SK-N-SH treated with all-trans-retinoic acid at 6 μM for 48 hours (cell line): ENCODE data around the gene RLN2.

Experiments
- ARNTL ChIP-seq: fragments of 450-650 bp; formaldehyde crosslinking; IDR thresholded peaks from 2 replicates; pipeline ENCODE4 v1.5.0; 2020; ENCODE audit warnings: low read depth, mild to moderate bottlenecking, moderate library complexity, borderline replicate concordance
- BACH2 ChIP-seq: fragments of 250-450 bp; sonication (Bioruptor Pico); IDR thresholded peaks from 2 replicates; pipeline ENCODE4 v1.9.0; 2021; ENCODE audit warnings: mild to moderate bottlenecking, borderline replicate concordance
- CREB5 ChIP-seq: fragments of 250-450 bp; sonication (Bioruptor Pico); IDR thresholded peaks from 2 replicates; pipeline ENCODE4 v1.5.1; 2020; ENCODE audit warnings: low read depth, mild to moderate bottlenecking, moderate library complexity
- CSRNP3 ChIP-seq: fragments of 250-450 bp; sonication (Bioruptor Pico); IDR thresholded peaks from 2 replicates; pipeline ENCODE4 v1.5.1; 2021; ENCODE audit warnings: mild to moderate bottlenecking, moderate library complexity
- ESRRG ChIP-seq: fragments of 250-450 bp; sonication (Bioruptor Pico); IDR thresholded peaks from 2 replicates; pipeline ENCODE4 v1.6.1; 2021; ENCODE audit warnings: mild to moderate bottlenecking
- GLIS3 ChIP-seq: fragments of 250-450 bp; sonication (Bioruptor Pico); IDR thresholded peaks from 2 replicates; pipeline ENCODE4 v1.5.0; 2020; ENCODE audit warnings: mild to moderate bottlenecking, moderate library complexity
- PATZ1 ChIP-seq: fragments of 250-450 bp; sonication (Bioruptor Pico); IDR thresholded peaks from 2 replicates; pipeline ENCODE4 v1.8.0; 2020; ENCODE audit warnings: mild to moderate bottlenecking, moderate library complexity, borderline replicate concordance
- SNAI2 ChIP-seq: fragments of 250-450 bp; sonication (Bioruptor Pico); IDR thresholded peaks from 2 replicates; pipeline ENCODE4 v1.5.0; 2020; ENCODE audit warnings: mild to moderate bottlenecking, moderate library complexity
- ZFP30 ChIP-seq: fragments of 450-650 bp; formaldehyde crosslinking; IDR thresholded peaks from 2 replicates; pipeline ENCODE4 v1.5.0; 2022; ENCODE audit warnings: mild to moderate bottlenecking, moderate library complexity
- ZNF565 ChIP-seq: fragments of 450-650 bp; formaldehyde crosslinking; conservative IDR thresholded peaks from 2 replicates; pipeline ENCODE4 v1.5.0; 2020; ENCODE audit warnings: low read depth, mild to moderate bottlenecking, moderate library complexity
- ZNF8 ChIP-seq: fragments of 450-650 bp; formaldehyde crosslinking; IDR thresholded peaks from 2 replicates; pipeline ENCODE4 v1.5.0; 2020; ENCODE audit warnings: mild to moderate bottlenecking, moderate library complexity

- TF ChIP-seq ESRRG (CRISPR knock-in tag) = no peak
- no peak for TF ChIP-seq PATZ1 (CRISPR knock-in tag)
- TF ChIP-seq SNAI2 = no peak
- TF ChIP-seq CREB5 (CRISPR knock-in tag) = no peak
- TF ChIP-seq BACH2 (CRISPR knock-in tag) = no peak
- no peak for TF ChIP-seq GLIS3 (CRISPR knock-in tag)
- TF ChIP-seq CSRNP3 = no peak
- TF ChIP-seq ZFP30 (CRISPR knock-in tag) = no peak
- TF ChIP-seq ZNF565 = no peak
- TF ChIP-seq ZNF8 (CRISPR knock-in tag) = no peak
- no peak for TF ChIP-seq ARNTL (CRISPR knock-in tag)
These were observed 18.3 kb downstream of the RLN2 start for GRCh38 chr9:5286262-5286661.
